ENCODE data around the gene CALU.

CALU gene

GRCh38 chr7:128788446-128789412 lies 49.6 kb downstream of the CALU start:
- no peak for DNase-seq (ENCODE audit: low read depth)

- DNase-seq (ENCODE audit: low read depth), result no peak
Measured at GRCh38 chr7:128790315-128791041, 51.3 kb downstream of the CALU start.

GRCh38 chr7:128791121-128791971 lies 52.2 kb downstream of the CALU start, which contains the start of gene CCDC136:
CCDC136 (plus strand) TSS chr7:128791968; CDS start chr7:128792412, 444 bp downstream.
- peak; percentile 71 for DNase-seq (ENCODE audit: low read depth)

GRCh38 chr7:128791972-128792327 lies 52.8 kb downstream of the CALU start:
- no peak for DNase-seq (ENCODE audit: low read depth)

- no peak for DNase-seq (ENCODE audit: low read depth)
Measured at GRCh38 chr7:128792471-128793180, 53.5 kb downstream of the CALU start.

GRCh38 chr7:128793181-128793547 lies 54.0 kb downstream of the CALU start:
- DNase-seq (ENCODE audit: low read depth), result no peak

- no peak for DNase-seq (ENCODE audit: low read depth)
Measured at GRCh38 chr7:128794020-128794419, 54.9 kb downstream of the CALU start.

GRCh38 chr7:128794436-128794835 lies 55.3 kb downstream of the CALU start:
- DNase-seq (ENCODE audit: low read depth), result no peak

- DNase-seq (ENCODE audit: low read depth), result no peak
Measured at GRCh38 chr7:128795129-128795528, 56.0 kb downstream of the CALU start.

- DNase-seq (ENCODE audit: low read depth), result no peak
Measured at GRCh38 chr7:128796327-128796726, 57.2 kb downstream of the CALU start.

GRCh38 chr7:128799451-128799850 lies 60.3 kb downstream of the CALU start:
- DNase-seq (ENCODE audit: low read depth), result no peak

- DNase-seq (ENCODE audit: low read depth), result no peak
Measured at GRCh38 chr7:128800567-128800966, 61.4 kb downstream of the CALU start.

- no peak for DNase-seq (ENCODE audit: low read depth)
Measured at GRCh38 chr7:128801003-128801402, 61.8 kb downstream of the CALU start.

- no peak for DNase-seq (ENCODE audit: low read depth)
Measured at GRCh38 chr7:128801667-128802418, 62.7 kb downstream of the CALU start.

- no peak for DNase-seq (ENCODE audit: low read depth)
Measured at GRCh38 chr7:128804484-128804883, 65.3 kb downstream of the CALU start.

- no peak for DNase-seq (ENCODE audit: low read depth)
Measured at GRCh38 chr7:128805225-128805624, 66.1 kb downstream of the CALU start.

- DNase-seq (ENCODE audit: low read depth), result no peak
Measured at GRCh38 chr7:128807191-128807590, 68.0 kb downstream of the CALU start.

GRCh38 chr7:128809363-128809762 lies 70.2 kb downstream of the CALU start:
- no peak for DNase-seq (ENCODE audit: low read depth)

GRCh38 chr7:128810473-128810872 lies 71.3 kb downstream of the CALU start:
- no peak for DNase-seq (ENCODE audit: low read depth)

GRCh38 chr7:128810997-128811396 lies 71.8 kb downstream of the CALU start:
- DNase-seq (ENCODE audit: low read depth), result no peak

All from T-helper 22 cell (primary cell).